ENCODE measurements around the gene CALCA. TPM values are rescaled to one million over a fixed set of nuclear protein-coding genes. Genes with fewer than 3 reads are reported as not detected.

CALCA gene
- total and polyA plus RNA-seq, 2 of the 4 experiments (the other 2 are of a cell fraction) = not detected

DNA sequence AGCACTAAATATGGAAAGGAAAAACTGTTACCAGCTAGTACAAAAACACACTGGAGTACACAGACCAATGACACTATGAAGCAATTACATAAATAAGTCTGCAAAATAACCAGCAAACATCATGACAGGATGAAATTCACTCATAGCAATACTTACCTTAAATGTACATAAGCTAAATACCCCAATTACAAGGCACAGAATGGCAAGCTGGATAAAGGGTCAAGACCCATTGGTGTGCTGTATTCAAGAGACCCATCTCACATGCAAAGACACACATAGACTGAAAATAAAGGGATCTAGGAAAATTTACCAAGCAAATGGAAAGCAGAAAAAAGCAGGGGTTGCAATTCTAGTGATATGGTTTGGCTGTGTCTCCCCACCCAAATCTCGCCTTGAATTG, 44.0 kb upstream of the CALCA start:
- WGBS, 2 experiments (ENCODE audit: extremely low coverage in 2 of 2, insufficient read length in 1 of 2) = no CpG with 5 or more reads among the region's 1 CpG
- in situ Hi-C loops (cut with MboI; ENCODE audit: low sequenced_read_pairs) = no loop called here
- no TSS peak for BruUV-seq (replicated peaks)

More for the DNA sequence above, 44.0 kb upstream of the CALCA start:
- H3K27ac ChIP-seq (ENCODE audit: insufficient read depth, low read length) = no peak overlapping the region
- no peak overlapping the region for H3K23ac ChIP-seq (ENCODE audit: low read depth, low read length)
- H3K18ac ChIP-seq (ENCODE audit: low read depth, low read length) = no peak overlapping the region
- H3K14ac ChIP-seq (replicated peaks; ENCODE audit: low read depth, low read length) = no peak overlapping the region
- H2AFZ ChIP-seq (replicated peaks; ENCODE audit: low read length, poor library complexity) = no peak overlapping the region
- H2BK120ac ChIP-seq (ENCODE audit: low read depth, low read length) = no peak overlapping the region
- no peak overlapping the region for H2BK15ac ChIP-seq (ENCODE audit: low read depth, low read length)
- DNase-seq (no peak), ATAC-seq (ENCODE audit: low read depth) (no peak)
- no peaks in the 10 kb centered on the region for H3K9me3 ChIP-seq (ENCODE audit: control insufficient read depth, insufficient read depth, low read length)
- no peak overlapping the region for H3K4me3 ChIP-seq (ENCODE audit: insufficient read depth, low read depth, low read length)
- no peak overlapping the region for H2AK9ac ChIP-seq (replicated peaks; ENCODE audit: low read depth, low read length, poor library complexity)
- H2BK5ac ChIP-seq (ENCODE audit: low read depth, low read length, poor library complexity, severe bottlenecking) = no peak overlapping the region
- H4K8ac ChIP-seq (ENCODE audit: low read depth in 2 of 2, low read length in 2 of 2) = no peak overlapping the region
- H4K20me1 ChIP-seq (ENCODE audit: insufficient read depth, low read length) = no peaks in the 10 kb centered on the region
- H3K56ac ChIP-seq (ENCODE audit: extremely low read depth, insufficient read depth, low read length) = no peak overlapping the region
- intact Hi-C loops (cut with micrococcal nuclease) = no loop called here
- H3K9me1 ChIP-seq (ENCODE audit: insufficient read depth, low read length) = no peaks in the 10 kb centered on the region
- POLR2A ChIA-PET (ENCODE audit: unreplicated experiment) = no interaction called here
- CTCF ChIA-PET = no interaction called here
- no peaks in the 10 kb centered on the region; the same call in 1 of the 2 replicates for H3K27me3 ChIP-seq (ENCODE audit: control insufficient read depth, insufficient read depth, low read length)
- no peak overlapping the region for H3K4me2 ChIP-seq (ENCODE audit: low read depth, low read length)
- TF ChIP-seq MAZ (IDR thresholded peaks at IDR 0.05; ENCODE audit: borderline replicate concordance, low read depth, low read length) (no peak), NFE2L2 (IDR thresholded peaks at IDR 0.05; ENCODE audit: low read depth, low read length) (no peak), MXI1 (IDR thresholded peaks at IDR 0.05; ENCODE audit: borderline replicate concordance, low read depth, low read length) (no peak), FOS (IDR thresholded peaks at IDR 0.05; ENCODE audit: low read depth, low read length) (no peak), CEBPB (IDR thresholded peaks at IDR 0.05; ENCODE audit: low read depth, low read length) (no peak), RFX5 (IDR thresholded peaks at IDR 0.05; ENCODE audit: low read depth, low read length) (no peak), RAD21 (IDR thresholded peaks at IDR 0.05; ENCODE audit: low read length) (no peak), SMC3 (IDR thresholded peaks at IDR 0.05; ENCODE audit: low read depth, low read length) (no peak), CHD1 (IDR thresholded peaks at IDR 0.05; ENCODE audit: low read depth, low read length) (no peak), RCOR1 (IDR thresholded peaks at IDR 0.05; ENCODE audit: insufficient replicate concordance, low read length) (no peak), MAFK (IDR thresholded peaks at IDR 0.05; ENCODE audit: low read depth, low read length) (no peak), BHLHE40 (IDR thresholded peaks at IDR 0.05; ENCODE audit: low read depth, low read length) (no peak), POLR2A (IDR thresholded peaks at IDR 0.05; ENCODE audit: low read depth, low read length) (no peak)
- TF ChIP-seq, protein P1, sequence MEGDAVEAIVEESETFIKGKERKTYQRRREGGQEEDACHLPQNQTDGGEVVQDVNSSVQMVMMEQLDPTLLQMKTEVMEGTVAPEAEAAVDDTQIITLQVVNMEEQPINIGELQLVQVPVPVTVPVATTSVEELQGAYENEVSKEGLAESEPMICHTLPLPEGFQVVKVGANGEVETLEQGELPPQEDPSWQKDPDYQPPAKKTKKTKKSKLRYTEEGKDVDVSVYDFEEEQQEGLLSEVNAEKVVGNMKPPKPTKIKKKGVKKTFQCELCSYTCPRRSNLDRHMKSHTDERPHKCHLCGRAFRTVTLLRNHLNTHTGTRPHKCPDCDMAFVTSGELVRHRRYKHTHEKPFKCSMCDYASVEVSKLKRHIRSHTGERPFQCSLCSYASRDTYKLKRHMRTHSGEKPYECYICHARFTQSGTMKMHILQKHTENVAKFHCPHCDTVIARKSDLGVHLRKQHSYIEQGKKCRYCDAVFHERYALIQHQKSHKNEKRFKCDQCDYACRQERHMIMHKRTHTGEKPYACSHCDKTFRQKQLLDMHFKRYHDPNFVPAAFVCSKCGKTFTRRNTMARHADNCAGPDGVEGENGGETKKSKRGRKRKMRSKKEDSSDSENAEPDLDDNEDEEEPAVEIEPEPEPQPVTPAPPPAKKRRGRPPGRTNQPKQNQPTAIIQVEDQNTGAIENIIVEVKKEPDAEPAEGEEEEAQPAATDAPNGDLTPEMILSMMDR (conservative IDR thresholded peaks at IDR 0.05; ENCODE audit: low read depth, low read length) = no peak
- TF ChIP-seq, protein P2, sequence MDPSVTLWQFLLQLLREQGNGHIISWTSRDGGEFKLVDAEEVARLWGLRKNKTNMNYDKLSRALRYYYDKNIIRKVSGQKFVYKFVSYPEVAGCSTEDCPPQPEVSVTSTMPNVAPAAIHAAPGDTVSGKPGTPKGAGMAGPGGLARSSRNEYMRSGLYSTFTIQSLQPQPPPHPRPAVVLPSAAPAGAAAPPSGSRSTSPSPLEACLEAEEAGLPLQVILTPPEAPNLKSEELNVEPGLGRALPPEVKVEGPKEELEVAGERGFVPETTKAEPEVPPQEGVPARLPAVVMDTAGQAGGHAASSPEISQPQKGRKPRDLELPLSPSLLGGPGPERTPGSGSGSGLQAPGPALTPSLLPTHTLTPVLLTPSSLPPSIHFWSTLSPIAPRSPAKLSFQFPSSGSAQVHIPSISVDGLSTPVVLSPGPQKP (IDR thresholded peaks at IDR 0.05; ENCODE audit: borderline replicate concordance, low read depth, low read length) = no peak
- TF ChIP-seq, protein P3, sequence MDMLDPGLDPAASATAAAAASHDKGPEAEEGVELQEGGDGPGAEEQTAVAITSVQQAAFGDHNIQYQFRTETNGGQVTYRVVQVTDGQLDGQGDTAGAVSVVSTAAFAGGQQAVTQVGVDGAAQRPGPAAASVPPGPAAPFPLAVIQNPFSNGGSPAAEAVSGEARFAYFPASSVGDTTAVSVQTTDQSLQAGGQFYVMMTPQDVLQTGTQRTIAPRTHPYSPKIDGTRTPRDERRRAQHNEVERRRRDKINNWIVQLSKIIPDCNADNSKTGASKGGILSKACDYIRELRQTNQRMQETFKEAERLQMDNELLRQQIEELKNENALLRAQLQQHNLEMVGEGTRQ (IDR thresholded peaks at IDR 0.05; ENCODE audit: low read depth, low read length) = no peak
- H2AK5ac ChIP-seq (ENCODE audit: low read depth, low read length) = no peak overlapping the region
- H3K36me3 ChIP-seq (ENCODE audit: control insufficient read depth, insufficient read depth, low read length) = no peaks in the 10 kb centered on the region
- H4K5ac ChIP-seq (ENCODE audit: low read depth, low read length) = no peak overlapping the region
- no peak overlapping the region for H2BK20ac ChIP-seq (ENCODE audit: low read depth, low read length)
- dilution Hi-C loops (cut with HindIII; ENCODE audit: low sequenced_read_pairs, unreplicated experiment) = no loop called here
- no peak overlapping the region for H4K91ac ChIP-seq (ENCODE audit: insufficient read depth, low read depth, low read length)
- no peaks in the 10 kb centered on the region for H3K4me1 ChIP-seq (ENCODE audit: control insufficient read depth, insufficient read depth, low read length)
- no peak overlapping the region for H3K9ac ChIP-seq (ENCODE audit: low read depth, low read length)
- no peak overlapping the region for H3K4ac ChIP-seq (ENCODE audit: low read depth, low read length)
- H3K79me1 ChIP-seq (ENCODE audit: low read depth in 1 of 2, low read length in 2 of 2) = no peaks in the 10 kb centered on the region
